ENCODE results near the gene LACC1.

Gene LACC1

GRCh38 chr13:43942286-43942685 lies 62.6 kb downstream of the LACC1 start:
- DNase-seq (ENCODE audit: low read depth in 3 of 3, low spot score in 1 of 3), result no peak

Data from stimulated activated CD4-positive, alpha-beta T cell treated with anti-CD3 and anti-CD28 coated beads, TNF-alpha, amount 100 ng/mL, for 1 hour (primary cell).